KBM-7 (cell line): ENCODE measurements around the gene HELT.
"Not testable (repeated sequence)": the region's sequence is repeated elsewhere in the genome, so short reads cannot be mapped to it uniquely, and the experiment has no call there.

Experiments used
- DNase-seq: peaks from one replicate; pipeline ENCODE4 v3.0.0-alpha.2; 2015
- in situ Hi-C: fragments of 300-500 bp; cut with MboI; formaldehyde crosslinking; loops from 2 replicates; pipeline ENCODE4 v1.14.3; 2020; ENCODE audit warnings: low sequenced_read_pairs, low pct_unique_long_range_greater_than_20kb, mixed read lengths

The HELT gene, protein sequence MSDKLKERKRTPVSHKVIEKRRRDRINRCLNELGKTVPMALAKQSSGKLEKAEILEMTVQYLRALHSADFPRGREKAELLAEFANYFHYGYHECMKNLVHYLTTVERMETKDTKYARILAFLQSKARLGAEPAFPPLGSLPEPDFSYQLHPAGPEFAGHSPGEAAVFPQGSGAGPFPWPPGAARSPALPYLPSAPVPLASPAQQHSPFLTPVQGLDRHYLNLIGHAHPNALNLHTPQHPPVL

DNA sequence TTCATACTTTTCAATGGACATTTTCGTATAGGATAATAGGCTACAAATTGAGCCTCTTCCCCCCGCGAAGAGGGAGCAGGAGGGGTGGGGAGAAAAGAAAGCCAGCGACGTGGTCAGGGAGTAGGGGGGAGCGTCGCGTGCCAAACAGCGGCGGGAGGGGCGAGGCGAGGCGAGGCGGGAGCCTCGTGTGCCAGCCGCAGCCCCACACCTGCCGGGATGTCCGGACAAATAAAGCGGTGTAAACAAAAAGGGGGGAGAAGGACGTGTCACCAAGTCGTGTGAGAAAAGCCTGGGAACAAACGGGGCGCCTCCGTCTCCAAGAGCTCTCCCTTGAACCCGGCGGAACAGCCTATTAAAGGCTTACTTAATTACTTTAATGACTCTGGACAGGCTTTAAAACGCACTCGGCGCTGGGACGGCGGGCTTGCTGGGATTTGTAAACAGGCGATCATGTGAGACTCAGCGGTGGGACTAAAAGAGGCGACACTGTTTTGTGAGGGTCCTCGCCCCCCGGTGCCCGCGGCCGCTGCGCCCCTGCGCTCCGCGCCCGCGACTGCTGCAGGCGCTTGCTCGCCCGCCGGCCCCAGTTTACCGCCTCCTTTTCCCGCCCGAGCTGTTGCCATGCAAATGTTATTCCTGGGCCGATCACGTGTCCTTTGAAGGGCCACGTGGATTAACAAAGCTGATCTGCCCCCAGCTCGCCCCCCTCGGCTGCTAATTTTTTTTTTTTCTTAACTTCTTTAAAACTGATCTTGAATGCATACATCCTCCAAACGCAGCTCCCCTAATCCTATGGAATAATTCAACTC, at the start of gene HELT:
Gene HELT, plus strand, starts transcription at position 527 of the 809 bp plus-strand sequence. CDS start 439 bp downstream, outside the sequence.
- DNase-seq, result no peak
- in situ Hi-C loops, result no loop called here

DNA sequence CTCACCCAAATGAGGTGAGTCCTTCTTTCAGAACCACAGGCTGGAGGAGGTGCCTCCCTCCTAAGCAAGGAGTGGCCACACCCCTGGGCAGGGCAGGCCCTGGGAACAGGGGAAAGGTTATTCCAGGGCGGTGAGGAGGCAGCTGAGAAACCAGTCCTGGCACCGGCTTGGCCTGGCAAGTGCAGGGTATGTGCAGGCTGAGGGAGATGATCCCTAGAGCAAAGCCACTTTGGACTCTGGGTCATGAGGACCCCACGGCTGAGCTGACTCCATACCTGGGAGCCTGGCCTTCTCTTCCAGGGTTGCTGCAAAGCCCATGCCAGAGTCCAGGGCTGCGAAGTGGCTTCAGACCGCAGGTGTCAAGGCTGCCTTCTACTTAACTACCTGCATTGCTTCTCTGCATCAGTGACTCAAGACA, 49.5 kb upstream of the HELT start:
- in situ Hi-C loops, result no loop called here
- no peak for DNase-seq

DNA sequence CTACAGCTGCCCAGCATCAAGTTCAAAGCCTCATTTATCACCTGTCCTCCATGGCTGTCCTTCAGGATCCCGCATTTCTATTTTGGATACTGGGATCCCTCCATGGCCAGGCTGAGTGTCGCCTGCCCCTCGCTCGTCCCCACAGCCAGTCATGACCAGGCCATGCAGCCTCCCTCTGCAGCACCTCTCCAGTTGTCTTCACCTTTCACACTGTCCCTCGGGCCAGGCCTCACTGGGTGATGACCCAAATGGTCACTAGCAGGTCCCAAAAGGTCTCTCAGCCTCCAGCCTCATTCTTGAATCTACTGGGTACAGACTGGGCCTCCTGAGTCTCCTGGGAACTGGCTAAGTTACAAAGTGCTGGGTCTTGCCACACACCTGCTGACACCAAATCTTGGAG, 48.7 kb upstream of the HELT start:
- no peak for DNase-seq
- in situ Hi-C loops, result no loop called here

DNA sequence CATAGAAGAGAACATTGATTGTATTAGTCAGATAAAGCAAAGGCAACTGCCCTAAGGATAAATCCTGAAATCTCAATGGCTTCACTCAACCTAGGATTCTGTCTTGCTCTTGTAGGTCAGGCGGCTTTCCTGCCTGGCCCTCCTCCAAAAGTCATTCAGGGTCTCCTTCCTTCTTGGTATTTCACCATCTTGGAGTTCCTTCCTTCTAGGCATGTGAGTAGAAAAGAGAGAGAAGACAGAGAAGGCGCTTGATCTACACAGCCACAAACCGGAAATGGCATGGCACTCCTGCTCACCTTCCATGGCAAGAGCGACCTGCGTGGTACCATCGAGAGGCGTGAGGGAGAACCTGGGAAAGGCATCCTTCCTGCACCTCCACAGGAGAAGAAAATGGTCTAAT, 45.3 kb upstream of the HELT start:
- DNase-seq, result no peak
- in situ Hi-C loops, result no loop called here

DNA sequence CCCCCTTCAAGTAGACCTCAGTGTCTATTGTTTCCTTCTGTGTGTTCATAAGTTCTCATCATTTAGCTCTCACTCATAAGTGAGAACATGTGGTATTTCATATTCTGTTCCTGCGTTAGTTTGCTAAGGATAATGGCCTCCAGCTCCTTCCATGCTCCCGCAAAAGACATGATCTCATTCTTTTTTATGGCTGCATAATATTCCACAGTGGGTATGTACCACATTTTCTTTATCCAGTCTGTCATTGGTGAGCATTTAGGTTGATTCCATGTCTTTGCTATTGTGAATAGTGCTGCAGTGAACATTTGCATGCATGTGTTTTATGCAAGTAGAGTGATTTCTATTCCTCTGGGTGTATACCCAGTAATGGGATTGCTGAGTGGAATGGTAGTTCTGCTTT, 41.9 kb upstream of the HELT start:
- DNase-seq, result not testable (repeated sequence)
- in situ Hi-C loops, result loop anchor here (25.0 kb wide), 1 partner anchor 214 kb away; no protein-coding TSS in a partner anchor

DNA sequence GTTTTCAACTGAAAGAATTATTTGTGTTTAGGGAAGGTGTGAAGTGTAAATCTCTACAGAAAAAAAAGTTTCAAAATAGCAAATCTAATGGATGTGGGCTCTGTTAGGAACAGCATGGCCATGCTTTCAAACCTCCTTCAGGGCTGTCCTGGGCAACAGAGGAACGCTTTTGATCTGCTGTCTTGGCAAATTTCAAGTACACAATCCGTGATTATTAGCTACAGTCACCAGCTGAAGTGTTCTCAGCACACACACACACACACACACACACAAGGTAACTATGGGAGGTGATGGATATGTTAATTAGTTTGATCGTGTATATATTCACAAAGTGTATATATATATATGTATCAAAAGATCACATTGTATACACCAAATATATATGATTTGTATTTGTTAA, 40.5 kb upstream of the HELT start:
- in situ Hi-C loops, result loop anchor here (25.0 kb wide), 1 partner anchor 215 kb away; no protein-coding TSS in a partner anchor
- DNase-seq, result no peak

DNA sequence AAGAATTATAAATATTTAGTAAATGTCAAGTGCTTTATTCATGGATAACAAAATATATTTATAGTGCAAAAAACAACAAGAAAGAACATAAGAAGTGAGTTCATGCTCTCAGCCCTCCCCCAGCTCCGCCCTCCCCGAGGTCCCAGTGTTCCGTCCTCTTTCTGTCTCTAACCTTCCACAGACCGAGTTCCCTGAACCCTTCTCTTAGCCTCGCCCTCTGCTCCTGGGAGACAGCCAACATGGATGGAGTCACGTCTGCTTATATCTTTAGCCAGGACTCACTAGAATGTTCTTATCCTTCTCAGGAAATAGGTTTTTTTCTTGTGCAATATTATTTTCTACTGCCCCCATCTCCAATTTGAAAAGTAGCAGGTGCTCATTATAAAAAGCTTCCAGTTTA, 40.1 kb upstream of the HELT start:
- in situ Hi-C loops, result loop anchor here (25.0 kb wide), 1 partner anchor 216 kb away; no protein-coding TSS in a partner anchor
- DNase-seq, result no peak

DNA sequence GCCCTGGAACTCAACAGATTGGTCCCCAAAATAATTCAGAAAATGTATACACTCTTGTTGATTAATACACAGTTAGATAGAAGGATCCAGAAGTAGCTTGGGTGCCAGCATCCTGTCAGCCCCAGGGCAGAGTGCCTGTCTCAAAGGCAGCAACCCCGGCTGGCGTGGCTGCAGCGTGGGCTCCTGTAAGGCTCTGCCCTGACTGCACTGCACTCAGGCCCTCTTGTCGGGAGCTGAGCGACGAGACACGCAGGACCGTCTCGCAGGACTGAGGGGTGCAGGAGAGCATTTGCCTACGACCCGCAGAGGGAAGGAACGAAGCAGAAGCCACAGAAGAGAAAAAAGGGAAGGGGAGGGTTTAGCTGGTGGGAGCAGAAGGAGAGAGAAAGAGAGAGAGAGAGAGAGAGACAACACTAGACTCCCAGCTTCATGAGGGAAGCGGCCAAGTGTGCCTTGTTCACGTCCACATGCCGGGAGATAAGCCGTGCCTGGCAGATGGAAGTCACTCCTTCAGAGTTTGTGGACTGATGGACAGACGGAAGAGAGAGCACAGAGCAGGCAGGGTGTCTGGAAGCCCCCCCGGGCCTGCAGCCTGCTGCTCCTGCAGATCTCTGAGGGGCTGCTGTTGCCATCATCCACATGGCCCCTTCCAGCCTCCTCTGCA, 38.7 kb upstream of the HELT start:
- in situ Hi-C loops, result loop anchor here (25.0 kb wide), 1 partner anchor 217 kb away; no protein-coding TSS in a partner anchor
- peak; percentile 35 for DNase-seq

DNA sequence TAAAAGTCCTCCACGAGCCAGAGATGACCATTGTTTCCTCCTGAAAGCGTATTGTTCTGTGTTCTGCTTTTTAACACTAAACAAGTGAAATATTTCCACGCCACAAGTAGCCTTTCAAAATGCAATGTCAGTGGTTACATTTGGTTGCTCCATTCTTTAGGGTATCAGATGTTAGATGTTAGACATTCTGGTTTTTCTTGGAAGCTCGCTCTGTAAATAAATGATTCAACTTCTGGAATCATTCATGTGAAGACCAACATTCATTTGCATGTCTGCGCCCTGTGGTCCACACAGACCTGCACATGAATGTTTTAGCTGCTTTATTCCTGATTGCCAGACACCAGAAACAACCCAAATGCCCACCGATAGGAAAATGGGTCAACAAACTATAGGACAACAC, 38.0 kb upstream of the HELT start:
- in situ Hi-C loops, result loop anchor here (25.0 kb wide), 1 partner anchor 218 kb away; no protein-coding TSS in a partner anchor
- no peak for DNase-seq

DNA sequence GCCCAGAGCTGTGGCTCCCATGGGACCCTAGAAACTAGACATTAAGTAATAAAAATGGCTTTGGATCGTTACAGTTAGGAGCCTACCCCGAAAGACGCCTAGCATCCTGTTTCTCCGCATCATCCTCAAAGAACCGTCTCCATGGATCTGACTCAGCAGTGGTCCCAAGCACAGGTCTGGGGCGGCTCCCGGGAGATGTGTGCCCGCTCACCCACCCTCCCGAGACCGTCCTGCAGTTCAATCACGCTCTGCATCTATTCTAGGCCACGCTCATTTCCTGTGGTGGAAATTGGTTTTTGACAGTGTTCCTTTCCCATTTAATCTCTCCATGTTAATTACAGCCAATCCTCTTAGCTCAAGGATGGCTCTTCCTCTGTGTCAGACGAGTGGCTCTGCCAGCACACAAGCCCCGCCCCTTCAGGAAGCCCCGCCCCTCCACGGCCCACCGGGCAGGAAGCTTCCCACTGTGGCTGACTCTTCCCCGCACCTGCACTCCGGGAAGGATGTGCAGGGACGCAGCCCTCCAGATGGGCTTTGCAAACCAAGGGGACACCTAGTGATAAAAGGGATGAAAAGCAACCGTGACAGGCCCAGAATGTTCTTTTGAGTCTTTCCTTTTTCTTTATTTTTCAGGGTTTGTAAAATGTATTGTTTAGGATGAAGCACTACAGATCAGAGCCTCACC, 34.5 kb upstream of the HELT start:
- peak; percentile 71 for DNase-seq
- in situ Hi-C loops, result loop anchor here (25.0 kb wide), 1 partner anchor 222 kb away; no protein-coding TSS in a partner anchor

DNA sequence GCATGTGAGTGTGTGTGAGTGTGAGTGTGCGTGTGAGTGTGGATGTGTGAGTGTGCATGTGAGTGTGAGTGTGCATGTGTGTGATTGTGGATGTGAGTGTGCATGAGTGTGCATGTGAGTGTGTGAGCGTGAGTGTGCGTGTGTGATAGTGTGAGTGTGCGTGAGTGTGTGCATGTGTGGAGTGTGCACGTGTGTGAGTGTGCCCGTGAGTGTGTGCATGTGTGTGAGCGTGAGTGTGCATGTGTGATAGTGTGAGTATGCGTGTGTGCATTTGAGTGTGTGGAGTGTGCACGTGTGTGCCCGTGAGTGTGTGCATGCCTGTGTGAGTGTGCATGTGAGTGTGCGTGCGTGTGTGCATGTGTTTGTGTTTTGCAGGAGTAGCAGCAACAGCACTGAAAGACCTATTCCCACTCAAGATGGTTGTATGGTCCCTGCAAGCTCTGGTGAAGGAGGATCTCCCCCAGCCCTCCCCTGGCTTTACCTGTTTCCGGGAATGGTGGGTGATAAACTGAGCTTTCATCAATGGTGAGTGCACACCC, 30.7 kb upstream of the HELT start:
- no peak for DNase-seq
- in situ Hi-C loops, result loop anchor here (25.0 kb wide), 1 partner anchor 225 kb away; no protein-coding TSS in a partner anchor

DNA sequence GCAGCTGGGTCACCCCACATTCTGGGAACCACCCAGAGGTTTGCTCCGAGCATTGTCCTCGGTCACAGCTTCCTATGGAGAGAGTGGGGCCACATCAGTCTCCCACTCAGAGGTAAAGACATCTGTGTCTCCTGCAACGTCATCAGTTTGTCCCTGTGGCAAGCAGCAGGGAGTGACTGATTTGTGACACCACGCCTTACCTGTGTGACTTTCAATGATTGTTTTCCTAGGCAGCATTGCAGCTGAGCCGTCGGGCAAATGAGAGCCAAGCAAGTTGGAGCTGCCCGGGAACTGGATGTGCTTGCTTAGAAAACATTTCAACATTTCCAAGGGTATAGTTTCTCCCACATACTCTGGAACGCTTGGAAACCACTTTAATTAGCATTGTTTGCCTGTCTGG, 29.7 kb upstream of the HELT start:
- DNase-seq, result no peak
- in situ Hi-C loops, result loop anchor here (25.0 kb wide), 1 partner anchor 226 kb away; no protein-coding TSS in a partner anchor

DNA sequence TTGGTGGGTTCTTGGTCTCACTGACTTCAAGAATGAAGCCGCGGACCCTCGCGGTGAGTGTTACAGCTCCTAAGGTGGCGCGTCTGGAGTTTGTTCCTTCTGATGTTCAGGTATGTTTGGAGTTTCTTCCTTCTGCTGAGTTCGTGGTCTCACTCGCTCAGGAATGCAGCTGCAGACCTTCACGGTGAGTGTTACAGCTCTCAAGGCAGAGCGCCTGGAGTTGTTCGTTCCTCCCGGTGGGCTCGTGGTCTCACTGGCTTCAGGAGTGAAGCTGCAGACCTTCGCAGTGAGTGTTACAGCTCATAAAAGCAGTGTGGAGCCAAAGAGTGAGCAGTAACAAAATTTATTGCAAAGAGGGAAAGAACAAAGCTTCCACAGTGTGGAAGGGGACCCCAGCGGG, 29.0 kb upstream of the HELT start:
- DNase-seq, result not testable (repeated sequence)
- in situ Hi-C loops, result loop anchor here (25.0 kb wide), 1 partner anchor 227 kb away; no protein-coding TSS in a partner anchor

DNA sequence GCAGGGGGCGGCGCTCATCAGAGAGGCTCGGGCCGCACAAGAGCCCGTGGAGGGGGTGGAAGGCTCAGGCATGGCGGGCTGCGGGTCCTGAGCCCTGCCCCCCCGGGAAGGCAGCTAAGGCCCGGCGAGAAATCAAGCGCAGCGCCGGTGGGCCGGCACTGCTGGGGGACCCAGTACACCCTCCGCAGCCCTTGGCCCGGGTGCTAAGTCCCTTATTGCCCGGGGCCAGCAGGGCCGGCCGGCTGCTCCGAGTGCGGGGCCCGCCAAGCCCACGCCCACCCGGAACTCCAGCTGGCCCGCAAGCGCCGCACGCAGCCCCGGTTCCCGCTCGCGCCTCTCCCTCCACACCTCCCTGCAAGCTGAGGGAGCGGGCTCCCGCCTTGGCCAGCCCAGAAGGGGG, 28.2 kb upstream of the HELT start:
- in situ Hi-C loops, result loop anchor here (25.0 kb wide), 1 partner anchor 228 kb away; no protein-coding TSS in a partner anchor
- not testable (repeated sequence) for DNase-seq

DNA sequence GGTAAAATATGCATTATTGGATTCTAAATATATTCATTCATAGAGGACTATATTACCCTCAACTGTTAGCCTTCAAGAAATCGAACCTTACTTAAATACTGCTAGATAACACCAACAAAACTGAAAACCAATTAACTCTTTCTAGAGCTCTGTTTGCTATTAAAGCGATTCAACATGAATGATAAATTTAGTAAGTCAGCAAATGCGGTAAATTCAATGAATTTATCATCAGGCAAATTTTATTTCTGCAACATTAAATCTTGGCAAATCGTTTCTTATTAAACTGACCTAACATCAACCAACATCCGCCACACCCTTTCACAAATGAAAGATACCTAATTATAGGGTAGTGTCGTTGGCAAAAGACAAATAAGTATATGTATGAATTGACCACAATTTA, 26.4 kb upstream of the HELT start:
- DNase-seq, result no peak
- in situ Hi-C loops, result loop anchor here (25.0 kb wide), 1 partner anchor 230 kb away; no protein-coding TSS in a partner anchor

DNA sequence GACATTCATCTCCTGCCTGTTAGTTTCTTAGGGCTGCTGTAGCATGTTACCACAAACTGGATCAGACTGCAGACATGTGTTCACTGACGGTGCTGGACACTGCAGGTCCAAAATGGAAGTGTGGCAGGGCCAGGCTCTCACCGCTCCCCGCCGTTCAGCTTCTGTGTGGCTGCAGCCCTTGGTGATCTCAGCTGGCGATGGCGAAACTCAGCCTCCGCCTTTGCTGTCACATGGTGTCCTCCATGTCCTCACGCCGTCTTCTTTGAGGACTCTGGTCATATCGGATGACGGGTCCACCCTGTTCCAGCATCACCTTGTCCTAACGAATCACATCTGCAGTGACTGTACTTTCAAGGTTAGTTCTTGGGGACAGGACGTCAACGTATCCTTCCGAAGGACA, 25.9 kb upstream of the HELT start:
- no peak for DNase-seq
- in situ Hi-C loops, result loop anchor here (25.0 kb wide), 1 partner anchor 230 kb away; no protein-coding TSS in a partner anchor

DNA sequence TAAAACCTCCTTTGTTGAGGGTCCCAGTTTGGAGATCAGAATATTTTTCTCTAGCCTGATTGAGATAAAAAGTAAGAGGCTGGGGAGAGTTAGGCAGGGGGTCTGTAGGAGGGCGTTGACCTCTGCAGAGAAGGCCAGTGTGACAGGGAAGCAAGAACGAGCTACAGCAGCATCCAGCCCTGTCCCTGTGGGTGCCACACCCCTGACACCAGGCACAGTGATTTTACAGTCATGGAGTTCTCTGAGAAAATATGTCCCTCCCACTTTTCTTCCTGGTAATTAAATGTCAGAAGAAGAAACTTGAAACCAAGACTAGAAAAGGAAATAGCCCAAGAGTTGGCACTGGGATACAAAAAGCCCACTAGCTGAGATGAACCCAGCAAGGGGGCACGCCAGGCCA, 25.0 kb upstream of the HELT start:
- no peak for DNase-seq
- in situ Hi-C loops, result loop anchor here (25.0 kb wide), 1 partner anchor 231 kb away; no protein-coding TSS in a partner anchor

DNA sequence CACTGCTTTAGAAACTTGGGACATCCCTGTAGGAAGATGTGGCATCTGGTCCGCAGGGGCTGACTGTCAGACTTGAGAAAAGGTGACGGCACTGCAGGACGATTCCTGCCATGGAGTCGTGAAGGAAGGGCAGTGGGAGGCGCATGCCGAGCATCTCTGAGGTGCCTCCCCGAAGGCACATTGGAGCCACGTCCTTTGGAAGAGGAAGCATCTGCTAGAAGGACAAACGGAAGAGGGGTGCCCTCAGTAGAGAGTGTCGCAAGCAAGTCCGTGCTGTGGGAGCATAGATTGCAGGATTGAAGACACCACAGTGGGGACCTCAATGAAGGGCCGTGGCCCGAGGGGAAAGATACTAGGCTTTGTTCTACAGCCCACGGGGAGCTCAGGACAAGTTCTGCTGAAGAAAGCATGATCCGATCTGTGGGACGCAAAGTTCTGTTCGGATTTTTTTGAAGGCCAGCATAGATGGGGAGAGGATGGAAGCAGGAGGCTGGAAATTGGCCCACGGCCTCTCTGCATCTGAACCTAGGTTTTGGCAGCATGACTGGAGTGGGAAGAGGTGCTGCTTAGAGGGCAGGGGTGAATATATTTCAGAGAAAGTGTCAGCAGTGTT, 24.2 kb upstream of the HELT start:
- in situ Hi-C loops, result loop anchor here (25.0 kb wide), 1 partner anchor 232 kb away; no protein-coding TSS in a partner anchor
- DNase-seq, result no peak
